ENCODE data around the gene RBMS3.
"Not testable (repeated sequence)": the region's sequence is repeated elsewhere in the genome, so short reads cannot be mapped to it uniquely, and the experiment has no call there.

The RBMS3 gene

GRCh38 chr3:29313981-29314726, 33.3 kb downstream of the RBMS3 start:
- DNase-seq = no peak

- no peak for DNase-seq
Measured at GRCh38 chr3:29314727-29315088, 33.8 kb downstream of the RBMS3 start.

GRCh38 chr3:29317659-29318173, 36.8 kb downstream of the RBMS3 start:
- no peak for DNase-seq

GRCh38 chr3:29318251-29318650, 37.4 kb downstream of the RBMS3 start:
- DNase-seq = no peak

- no peak for DNase-seq
Measured at GRCh38 chr3:29319262-29319661, 38.4 kb downstream of the RBMS3 start.

- DNase-seq = no peak
Measured at GRCh38 chr3:29319798-29320197, 38.9 kb downstream of the RBMS3 start.

GRCh38 chr3:29322586-29322985, 41.7 kb downstream of the RBMS3 start:
- DNase-seq = no peak

- no peak for DNase-seq
Measured at GRCh38 chr3:29324180-29324651, 43.3 kb downstream of the RBMS3 start.

- not testable (repeated sequence) for DNase-seq
Measured at GRCh38 chr3:29326540-29326939, 45.7 kb downstream of the RBMS3 start.

GRCh38 chr3:29329986-29330890, 49.4 kb downstream of the RBMS3 start:
- no peak for DNase-seq

GRCh38 chr3:29331035-29331434, 50.2 kb downstream of the RBMS3 start:
- DNase-seq = no peak

GRCh38 chr3:29331456-29332194, 50.8 kb downstream of the RBMS3 start:
- no peak for DNase-seq

- no peak for DNase-seq
Measured at GRCh38 chr3:29332195-29332637, 51.3 kb downstream of the RBMS3 start.

GRCh38 chr3:29333576-29333975, 52.7 kb downstream of the RBMS3 start:
- DNase-seq = no peak

GRCh38 chr3:29334706-29335105, 53.8 kb downstream of the RBMS3 start:
- DNase-seq = no peak

- no peak for DNase-seq
Measured at GRCh38 chr3:29335438-29335837, 54.6 kb downstream of the RBMS3 start.

GRCh38 chr3:29335943-29336342, 55.1 kb downstream of the RBMS3 start:
- DNase-seq = no peak

- no peak for DNase-seq
Measured at GRCh38 chr3:29337565-29337964, 56.7 kb downstream of the RBMS3 start.

- DNase-seq = no peak
Measured at GRCh38 chr3:29338377-29338776, 57.5 kb downstream of the RBMS3 start.

GRCh38 chr3:29339016-29339833, 58.4 kb downstream of the RBMS3 start:
- DNase-seq = no peak

GRCh38 chr3:29344154-29344553, 63.3 kb downstream of the RBMS3 start:
- DNase-seq = no peak

GRCh38 chr3:29344935-29345334, 64.1 kb downstream of the RBMS3 start:
- DNase-seq = no peak
